ENCODE measurements around the gene LRRC42. TPM values are rescaled to one million over a fixed set of nuclear protein-coding genes. Genes with fewer than 3 reads are reported as not detected.
"Not testable (repeated sequence)": the region's sequence is repeated elsewhere in the genome, so short reads cannot be mapped to it uniquely, and the experiment has no call there.

The LRRC42 gene
- total RNA-seq, 1 donor from 2014 or later, result 23.4 TPM

GRCh38 chr1:53967409-53968124 is 21.4 kb downstream of the LRRC42 start:
- DNase-seq (ENCODE audit: low read depth, low spot score), result no peak

- no peak for DNase-seq (ENCODE audit: low read depth, low spot score)
Observed at GRCh38 chr1:53968125-53968513, 22.0 kb downstream of the LRRC42 start.

- DNase-seq (ENCODE audit: low read depth, low spot score), result not testable (repeated sequence)
Observed at GRCh38 chr1:53969323-53969722, 23.2 kb downstream of the LRRC42 start.

- DNase-seq (ENCODE audit: low read depth, low spot score), result no peak
Observed at GRCh38 chr1:53971718-53972117, 25.6 kb downstream of the LRRC42 start.

- DNase-seq (ENCODE audit: low read depth, low spot score), result no peak
Observed at GRCh38 chr1:53975861-53976260, 29.7 kb downstream of the LRRC42 start.

- no peak for DNase-seq (ENCODE audit: low read depth, low spot score)
Observed at GRCh38 chr1:53979712-53980450, 33.7 kb downstream of the LRRC42 start.

GRCh38 chr1:53981220-53981619 is 35.1 kb downstream of the LRRC42 start:
- no peak for DNase-seq (ENCODE audit: low read depth, low spot score)

- DNase-seq (ENCODE audit: low read depth, low spot score), result no peak
Observed at GRCh38 chr1:53982034-53982762, 36.0 kb downstream of the LRRC42 start.

GRCh38 chr1:53982763-53983104 is 36.6 kb downstream of the LRRC42 start:
- DNase-seq (ENCODE audit: low read depth, low spot score), result no peak

- no peak for DNase-seq (ENCODE audit: low read depth, low spot score)
Observed at GRCh38 chr1:53984726-53985125, 38.6 kb downstream of the LRRC42 start.

GRCh38 chr1:53986458-53986857 is 40.3 kb downstream of the LRRC42 start:
- no peak for DNase-seq (ENCODE audit: low read depth, low spot score)

- DNase-seq (ENCODE audit: low read depth, low spot score), result no peak
Observed at GRCh38 chr1:53987880-53988279, 41.7 kb downstream of the LRRC42 start.

GRCh38 chr1:53992085-53992874 is 46.1 kb downstream of the LRRC42 start:
- no peak for DNase-seq (ENCODE audit: low read depth, low spot score)

GRCh38 chr1:53994516-53994915 is 48.4 kb downstream of the LRRC42 start:
- DNase-seq (ENCODE audit: low read depth, low spot score), result not testable (repeated sequence)

GRCh38 chr1:53995683-53996082 is 49.5 kb downstream of the LRRC42 start:
- DNase-seq (ENCODE audit: low read depth, low spot score), result no peak

- no peak for DNase-seq (ENCODE audit: low read depth, low spot score)
Observed at GRCh38 chr1:53998223-53998622, 52.1 kb downstream of the LRRC42 start.

GRCh38 chr1:53999920-54000319 is 53.8 kb downstream of the LRRC42 start:
- DNase-seq (ENCODE audit: low read depth, low spot score), result no peak

- no peak for DNase-seq (ENCODE audit: low read depth, low spot score)
Observed at GRCh38 chr1:54001591-54001990, 55.4 kb downstream of the LRRC42 start.

GRCh38 chr1:54002544-54003248 is 56.5 kb downstream of the LRRC42 start:
- DNase-seq (ENCODE audit: low read depth, low spot score), result no peak

- no peak for DNase-seq (ENCODE audit: low read depth, low spot score)
Observed at GRCh38 chr1:54003249-54003646, 57.1 kb downstream of the LRRC42 start.
